ENCODE measurements around the gene RNF44. TPM values are rescaled to one million over a fixed set of nuclear protein-coding genes. Genes with fewer than 3 reads are reported as not detected.

RNF44 gene
- total and polyA plus RNA-seq, 2 of the 13 experiments (the other 11 are each of a cell fraction or from before 2014, with no cell fraction given): 9.2 to 16.8 TPM

DNA sequence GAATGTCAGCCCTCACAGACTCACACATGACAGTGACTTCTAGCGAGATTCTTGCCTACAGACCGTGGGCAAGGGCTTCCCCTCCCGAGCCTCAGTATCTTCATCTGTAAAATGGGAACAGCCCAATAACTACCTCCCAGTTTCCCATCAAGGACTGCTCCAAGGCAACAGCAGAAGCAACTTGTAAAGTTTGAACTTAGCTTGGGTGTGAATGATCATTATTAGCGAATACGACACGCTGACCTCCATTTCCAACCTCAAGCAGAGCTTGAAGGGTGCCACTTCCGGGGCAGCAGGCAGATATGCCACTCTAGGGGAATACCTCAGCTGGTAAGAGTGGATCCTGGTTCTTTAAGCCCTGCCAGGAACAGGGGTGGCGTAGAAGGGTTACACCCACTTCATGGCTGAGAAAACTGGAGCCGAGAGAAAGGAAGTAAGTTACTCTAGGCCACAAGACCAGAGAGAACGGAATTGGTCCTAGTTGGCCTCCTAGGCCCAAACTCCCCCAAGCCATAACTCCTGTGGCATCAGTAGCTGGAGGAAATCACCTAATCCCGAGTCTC is 2.0 kb downstream of the RNF44 start (continued):
- TF ChIP-seq THAP11 (CRISPR knock-in tag; IDR thresholded peaks at IDR 0.05): no peak
- no peak for TF ChIP-seq JUND (CRISPR knock-in tag; IDR thresholded peaks at IDR 0.05)
- TF ChIP-seq TGIF2 (CRISPR knock-in tag; IDR thresholded peaks at IDR 0.05): no peak
- TF ChIP-seq CENPX (CRISPR knock-in tag; IDR thresholded peaks at IDR 0.05): no peak
- TF ChIP-seq FOXP4 (CRISPR knock-in tag; IDR thresholded peaks at IDR 0.05): no peak
- TF ChIP-seq HOXA3 (CRISPR knock-in tag; IDR thresholded peaks at IDR 0.05): no peak
- TF ChIP-seq RARA (CRISPR knock-in tag; IDR thresholded peaks at IDR 0.05): no peak
- no peak for TF ChIP-seq FOXO1 (CRISPR knock-in tag; IDR thresholded peaks at IDR 0.05)
- peak; percentile 94 for TF ChIP-seq ZNF629 (CRISPR knock-in tag; conservative IDR thresholded peaks at IDR 0.05)
- TF ChIP-seq ZNF234 (CRISPR knock-in tag; conservative IDR thresholded peaks at IDR 0.05): no peak
- TF ChIP-seq CREB3 (CRISPR knock-in tag; IDR thresholded peaks at IDR 0.05): no peak
- TF ChIP-seq PHF21A (CRISPR knock-in tag; IDR thresholded peaks at IDR 0.05): no peak
- no peak for TF ChIP-seq ISX (CRISPR knock-in tag; conservative IDR thresholded peaks at IDR 0.05)
- no peak for TF ChIP-seq ZC3H13 (CRISPR knock-in tag; IDR thresholded peaks at IDR 0.05)
- TF ChIP-seq ZNF773 (CRISPR knock-in tag; IDR thresholded peaks at IDR 0.05; ENCODE audit: borderline replicate concordance): no peak
- TF ChIP-seq MTF1 (CRISPR knock-in tag; IDR thresholded peaks at IDR 0.05): no peak
- TF ChIP-seq, protein P1, sequence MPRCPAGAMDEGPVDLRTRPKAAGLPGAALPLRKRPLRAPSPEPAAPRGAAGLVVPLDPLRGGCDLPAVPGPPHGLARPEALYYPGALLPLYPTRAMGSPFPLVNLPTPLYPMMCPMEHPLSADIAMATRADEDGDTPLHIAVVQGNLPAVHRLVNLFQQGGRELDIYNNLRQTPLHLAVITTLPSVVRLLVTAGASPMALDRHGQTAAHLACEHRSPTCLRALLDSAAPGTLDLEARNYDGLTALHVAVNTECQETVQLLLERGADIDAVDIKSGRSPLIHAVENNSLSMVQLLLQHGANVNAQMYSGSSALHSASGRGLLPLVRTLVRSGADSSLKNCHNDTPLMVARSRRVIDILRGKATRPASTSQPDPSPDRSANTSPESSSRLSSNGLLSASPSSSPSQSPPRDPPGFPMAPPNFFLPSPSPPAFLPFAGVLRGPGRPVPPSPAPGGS (CRISPR knock-in tag; IDR thresholded peaks at IDR 0.05): 0 out of 2 replicates have a peak, but pooled peaks have one; percentile 48
- TF ChIP-seq ZBTB34 (CRISPR knock-in tag; IDR thresholded peaks at IDR 0.05): no peak
- TF ChIP-seq RFXAP (CRISPR knock-in tag; IDR thresholded peaks at IDR 0.05; ENCODE audit: borderline replicate concordance): no peak
- 0 out of 2 replicates have a peak, but pooled peaks have one; percentile 8 for TF ChIP-seq ZNF879 (CRISPR knock-in tag; IDR thresholded peaks at IDR 0.05)
- TF ChIP-seq ZHX1 (CRISPR knock-in tag; IDR thresholded peaks at IDR 0.05; ENCODE audit: low read depth): no peak
- no peak for TF ChIP-seq ZNF589 (CRISPR knock-in tag; conservative IDR thresholded peaks at IDR 0.05)
- no peak for TF ChIP-seq ZNF7 (CRISPR knock-in tag; IDR thresholded peaks at IDR 0.05)
- TF ChIP-seq NFATC3 (CRISPR knock-in tag; IDR thresholded peaks at IDR 0.05): no peak

Data from HepG2 (cell line).